ENCODE measurements around the gene VIPR2. TPM values are rescaled to one million over a fixed set of nuclear protein-coding genes. Genes with fewer than 3 reads are reported as not detected.

Gene VIPR2
- total RNA-seq, 4 donors from 2014 or later = 0.38 to 2.4 (median 0.56) TPM

GRCh38 chr7:159059629-159060028, 85.0 kb downstream of the VIPR2 start:
- TF ChIP-seq CTCF (IDR thresholded peaks at IDR 0.05; ENCODE audit: low read depth) = no peak

- no peak for TF ChIP-seq CTCF (IDR thresholded peaks at IDR 0.05; ENCODE audit: low read depth)
These were observed 87.0 kb downstream of the VIPR2 start for GRCh38 chr7:159057647-159058046.

- TF ChIP-seq CTCF (IDR thresholded peaks at IDR 0.05; ENCODE audit: low read depth) = no peak
These were observed 87.9 kb downstream of the VIPR2 start for GRCh38 chr7:159056737-159057136.

- no peak for TF ChIP-seq CTCF (IDR thresholded peaks at IDR 0.05; ENCODE audit: low read depth)
These were observed 92.8 kb downstream of the VIPR2 start for GRCh38 chr7:159051916-159052315.

- TF ChIP-seq CTCF (IDR thresholded peaks at IDR 0.05; ENCODE audit: low read depth) = no peak
These were observed 94.0 kb downstream of the VIPR2 start for GRCh38 chr7:159050704-159051103.

- no peak for TF ChIP-seq CTCF (IDR thresholded peaks at IDR 0.05; ENCODE audit: low read depth)
These were observed 95.2 kb downstream of the VIPR2 start for GRCh38 chr7:159049266-159050025.

GRCh38 chr7:159048656-159049055, 96.0 kb downstream of the VIPR2 start:
- TF ChIP-seq CTCF (IDR thresholded peaks at IDR 0.05; ENCODE audit: low read depth) = no peak

Data from subcutaneous adipose tissue (tissue), 4 donors.